ENCODE results near the gene PBX3.

DNA sequence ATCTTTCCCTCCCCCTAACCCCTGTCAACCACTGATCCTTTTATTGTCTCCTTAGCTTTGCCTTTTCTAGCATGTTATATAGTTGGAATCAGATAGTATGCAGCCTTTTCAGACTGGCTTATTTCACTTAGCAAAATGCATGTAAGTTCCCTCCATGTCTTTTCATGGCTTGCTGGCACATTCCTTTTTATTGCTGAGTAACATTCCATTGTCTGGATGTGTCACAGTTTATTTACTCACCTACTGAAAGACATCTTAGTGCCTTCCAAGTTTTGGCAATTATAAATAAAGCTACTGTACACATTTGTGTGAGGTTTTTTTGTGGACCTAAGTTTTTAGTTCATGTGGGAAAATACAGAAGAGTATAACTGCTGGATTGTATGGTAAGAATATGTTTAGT lies 230.1 kb downstream of the PBX3 start:
- no peak for TF ChIP-seq RAD21 (IDR thresholded peaks at IDR 0.05)
- TF ChIP-seq, protein P1, sequence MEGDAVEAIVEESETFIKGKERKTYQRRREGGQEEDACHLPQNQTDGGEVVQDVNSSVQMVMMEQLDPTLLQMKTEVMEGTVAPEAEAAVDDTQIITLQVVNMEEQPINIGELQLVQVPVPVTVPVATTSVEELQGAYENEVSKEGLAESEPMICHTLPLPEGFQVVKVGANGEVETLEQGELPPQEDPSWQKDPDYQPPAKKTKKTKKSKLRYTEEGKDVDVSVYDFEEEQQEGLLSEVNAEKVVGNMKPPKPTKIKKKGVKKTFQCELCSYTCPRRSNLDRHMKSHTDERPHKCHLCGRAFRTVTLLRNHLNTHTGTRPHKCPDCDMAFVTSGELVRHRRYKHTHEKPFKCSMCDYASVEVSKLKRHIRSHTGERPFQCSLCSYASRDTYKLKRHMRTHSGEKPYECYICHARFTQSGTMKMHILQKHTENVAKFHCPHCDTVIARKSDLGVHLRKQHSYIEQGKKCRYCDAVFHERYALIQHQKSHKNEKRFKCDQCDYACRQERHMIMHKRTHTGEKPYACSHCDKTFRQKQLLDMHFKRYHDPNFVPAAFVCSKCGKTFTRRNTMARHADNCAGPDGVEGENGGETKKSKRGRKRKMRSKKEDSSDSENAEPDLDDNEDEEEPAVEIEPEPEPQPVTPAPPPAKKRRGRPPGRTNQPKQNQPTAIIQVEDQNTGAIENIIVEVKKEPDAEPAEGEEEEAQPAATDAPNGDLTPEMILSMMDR (IDR thresholded peaks at IDR 0.05; ENCODE audit: low read depth, low read length, missing input control) = no peak
- TF ChIP-seq, protein P2, sequence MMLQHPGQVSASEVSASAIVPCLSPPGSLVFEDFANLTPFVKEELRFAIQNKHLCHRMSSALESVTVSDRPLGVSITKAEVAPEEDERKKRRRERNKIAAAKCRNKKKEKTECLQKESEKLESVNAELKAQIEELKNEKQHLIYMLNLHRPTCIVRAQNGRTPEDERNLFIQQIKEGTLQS (IDR thresholded peaks at IDR 0.05) = no peak
- no peak for TF ChIP-seq SP1 (IDR thresholded peaks at IDR 0.05)
- TF ChIP-seq YY1 (IDR thresholded peaks at IDR 0.05) = no peak
